GM18526 (cell line): ENCODE data around the gene GNAO1.

ENCODE experiments used
- POLR2A ChIP-seq: IDR thresholded peaks from 3 replicates; pipeline ENCODE4 v1.6.1; 2011; ENCODE audit not compliant: insufficient read length; ENCODE audit errors: extremely low read depth

The GNAO1 gene

DNA sequence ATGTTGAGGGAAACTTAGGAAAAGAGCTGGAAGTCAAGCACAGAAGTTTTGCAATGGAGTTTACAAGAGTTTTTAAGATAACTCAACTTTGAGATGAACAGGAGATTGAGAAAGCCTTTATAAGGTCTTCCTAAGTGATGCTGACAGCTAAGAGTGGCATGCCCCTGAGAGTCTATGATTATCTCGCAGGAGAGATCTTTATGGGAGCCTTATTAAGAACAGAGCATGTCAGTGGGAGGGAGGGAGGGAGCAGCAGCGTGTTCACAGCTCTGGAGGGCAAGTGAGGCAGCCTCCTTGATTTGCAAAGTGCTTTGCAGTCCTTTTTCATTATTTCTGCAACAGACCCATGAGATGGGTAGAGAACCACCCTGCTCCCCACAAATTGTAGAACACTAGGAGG is 30.7 kb downstream of the GNAO1 start:
- no peak for TF ChIP-seq POLR2A

- TF ChIP-seq POLR2A: no peak
Measured at GRCh38 chr16:56222474-56222997, 31.2 kb downstream of the GNAO1 start.

GRCh38 chr16:56225017-56225742 is 33.9 kb downstream of the GNAO1 start:
- TF ChIP-seq POLR2A: no peak

DNA sequence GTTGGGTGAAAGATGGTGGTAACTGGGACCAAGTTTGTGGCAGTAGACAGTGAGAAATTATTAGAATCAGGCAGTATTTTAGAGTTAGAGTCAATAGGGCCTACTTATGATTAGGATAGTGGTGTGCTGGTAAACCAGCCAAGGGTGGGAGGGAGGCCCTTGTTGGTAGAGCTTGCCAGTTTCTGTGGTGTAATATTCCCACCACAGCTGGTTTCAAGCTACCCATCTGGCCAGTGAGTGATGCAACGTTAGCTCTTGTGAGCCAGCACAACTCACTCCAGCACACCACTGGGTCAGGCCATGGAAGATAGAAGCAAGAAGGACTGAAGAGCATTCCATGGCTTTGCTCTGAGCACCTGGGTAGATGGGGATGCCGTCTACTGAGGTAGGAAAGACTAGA is 34.9 kb downstream of the GNAO1 start:
- no peak for TF ChIP-seq POLR2A

- TF ChIP-seq POLR2A: no peak
Measured at GRCh38 chr16:56226845-56227525, 35.7 kb downstream of the GNAO1 start.

- no peak for TF ChIP-seq POLR2A
Measured at GRCh38 chr16:56227936-56228335, 36.6 kb downstream of the GNAO1 start.

- TF ChIP-seq POLR2A: no peak
Measured at GRCh38 chr16:56228476-56228875, 37.2 kb downstream of the GNAO1 start.

DNA sequence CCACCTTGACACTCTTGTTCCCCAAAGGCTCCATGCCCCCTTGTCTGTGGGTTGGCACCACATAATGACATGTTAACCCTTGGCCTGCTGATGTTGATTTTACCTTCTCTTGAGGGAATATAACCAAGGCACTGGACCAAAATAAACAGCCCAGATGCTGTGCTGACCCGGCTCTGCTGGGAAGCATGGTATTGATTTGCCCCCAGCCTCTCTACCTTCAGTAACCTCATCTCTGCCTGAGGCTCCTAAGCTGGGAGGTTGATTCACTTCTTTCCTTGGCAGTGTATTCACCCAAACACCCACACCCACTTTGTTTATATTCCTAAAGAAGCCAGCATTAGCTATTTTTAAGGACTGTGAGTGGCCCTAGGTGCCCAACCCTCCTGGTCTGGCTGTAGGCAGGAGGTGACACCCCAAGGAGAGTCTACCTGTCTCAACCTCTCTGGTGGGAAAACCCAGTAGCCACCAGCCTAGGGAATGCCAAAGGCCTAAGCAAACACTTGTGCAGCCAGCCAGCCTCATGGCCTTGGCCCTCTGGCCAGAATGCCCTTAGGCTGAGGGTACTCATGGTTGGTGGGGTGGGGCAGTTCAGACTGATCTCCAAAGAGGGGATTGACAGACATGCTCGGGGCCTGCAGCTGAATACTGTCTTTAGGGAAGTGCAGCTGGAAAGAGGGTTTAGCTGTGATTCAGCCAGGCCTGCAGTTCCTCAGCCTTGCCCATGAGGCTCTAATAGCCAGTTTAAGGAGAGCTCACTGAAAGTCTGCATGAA is 42.7 kb downstream of the GNAO1 start:
- TF ChIP-seq POLR2A: no peak

DNA sequence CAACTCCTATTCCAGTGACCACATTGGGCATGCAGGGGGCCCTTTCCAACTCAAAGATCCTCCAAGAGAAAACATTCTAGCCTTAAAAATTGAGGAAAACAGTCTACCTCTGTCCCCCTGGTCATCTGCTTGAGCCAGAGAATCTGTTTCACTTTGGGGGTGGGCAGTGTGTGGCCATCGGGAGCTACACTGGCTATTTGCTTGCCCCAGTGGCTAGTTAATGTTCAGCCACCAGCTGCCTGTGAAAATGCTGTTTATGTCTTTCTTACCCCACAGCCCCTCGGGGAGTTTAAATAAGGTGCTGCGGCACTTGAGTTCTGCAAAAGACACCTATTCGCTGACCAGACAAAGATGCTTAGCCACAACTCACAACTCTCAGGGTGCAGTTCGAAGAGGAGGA is 43.4 kb downstream of the GNAO1 start:
- no peak for TF ChIP-seq POLR2A

- no peak for TF ChIP-seq POLR2A
Measured at GRCh38 chr16:56237451-56237930, 46.2 kb downstream of the GNAO1 start.

DNA sequence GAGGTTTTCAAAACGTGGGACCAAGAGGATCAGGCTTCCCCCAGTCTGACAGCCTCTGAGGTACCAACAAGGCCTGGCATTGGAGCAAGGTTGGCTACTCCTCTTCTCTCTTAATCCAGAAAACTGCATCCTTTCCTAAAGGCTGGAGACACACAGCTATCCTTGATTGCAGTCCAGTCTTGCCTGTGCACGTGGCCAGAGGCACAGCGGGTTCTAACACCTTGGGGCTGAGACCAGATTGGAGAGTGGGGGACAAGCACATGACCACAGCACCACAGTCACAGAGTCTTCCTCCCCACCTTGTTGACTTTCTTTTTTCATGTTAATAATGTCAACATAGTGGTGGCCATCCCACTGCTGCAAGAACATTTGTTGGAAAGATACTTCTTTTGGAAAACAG is 46.9 kb downstream of the GNAO1 start:
- TF ChIP-seq POLR2A: no peak

GRCh38 chr16:56241596-56241995 is 50.3 kb downstream of the GNAO1 start:
- TF ChIP-seq POLR2A: no peak

- TF ChIP-seq POLR2A: no peak
Measured at GRCh38 chr16:56242740-56243139, 51.5 kb downstream of the GNAO1 start.

GRCh38 chr16:56244612-56245011 is 53.3 kb downstream of the GNAO1 start:
- TF ChIP-seq POLR2A: no peak

DNA sequence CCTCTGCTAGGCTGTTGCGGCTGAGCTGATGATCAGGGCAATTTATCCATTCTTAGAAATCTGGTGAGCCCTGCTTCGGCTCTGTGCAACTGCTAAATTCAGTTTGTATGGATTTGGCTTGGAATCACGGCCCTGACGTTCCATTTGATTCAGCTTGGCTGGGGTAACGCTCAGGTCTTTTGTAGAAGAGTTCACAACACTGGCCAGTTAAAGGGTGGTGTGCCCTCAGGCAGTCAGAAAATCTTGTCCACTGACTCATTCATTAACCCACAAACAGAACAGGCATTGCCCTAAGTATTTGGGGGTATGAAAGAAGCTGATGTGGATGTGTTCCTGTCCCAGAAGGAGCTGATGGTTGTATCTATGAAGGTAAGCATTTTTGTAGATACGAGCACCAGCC is 53.9 kb downstream of the GNAO1 start:
- TF ChIP-seq POLR2A: no peak

GRCh38 chr16:56246051-56246817 is 54.9 kb downstream of the GNAO1 start:
- TF ChIP-seq POLR2A: no peak

GRCh38 chr16:56247018-56247417 is 55.7 kb downstream of the GNAO1 start:
- TF ChIP-seq POLR2A: no peak
